GM12875 (cell line): ENCODE results near the gene AMOTL1.

Experiments
- H3K4me3 ChIP-seq: one replicate; pipeline ENCODE4 v1.5.1; 2011; ENCODE audit warnings: low read depth, low read length, control low read depth
- CTCF ChIP-seq: IDR thresholded peaks from 2 replicates; pipeline ENCODE4 v1.5.1; 2011; ENCODE audit warnings: low read depth, mild to moderate bottlenecking, control low read depth, inconsistent platforms, low read length, moderate library complexity, borderline replicate concordance; ENCODE audit not compliant: insufficient read depth

The AMOTL1 gene

GRCh38 chr11:94831529-94831928, 63.4 kb downstream of the AMOTL1 start:
- no peak for TF ChIP-seq CTCF
- H3K4me3 ChIP-seq, result no peak overlapping the region

- no peak overlapping the region for H3K4me3 ChIP-seq
Measured at GRCh38 chr11:94832604-94833235, 64.6 kb downstream of the AMOTL1 start.

GRCh38 chr11:94834911-94835593, 66.9 kb downstream of the AMOTL1 start:
- H3K4me3 ChIP-seq, result no peak overlapping the region
- TF ChIP-seq CTCF, result no peak

More at GRCh38 chr11:94832604-94833235, 64.6 kb downstream of the AMOTL1 start:
- TF ChIP-seq CTCF, result no peak

GRCh38 chr11:94835594-94835927, 67.4 kb downstream of the AMOTL1 start:
- no peak overlapping the region for H3K4me3 ChIP-seq
- TF ChIP-seq CTCF, result no peak

- no peak overlapping the region for H3K4me3 ChIP-seq
- no peak for TF ChIP-seq CTCF
Measured at GRCh38 chr11:94837317-94837716, 69.2 kb downstream of the AMOTL1 start.

GRCh38 chr11:94838027-94838731, 70.0 kb downstream of the AMOTL1 start:
- no peak for TF ChIP-seq CTCF
- no peak overlapping the region for H3K4me3 ChIP-seq
